Measurements from ENCODE around the gene CACTIN. TPM values are rescaled to one million over a fixed set of nuclear protein-coding genes. Genes with fewer than 3 reads are reported as not detected.

CACTIN gene
- total RNA-seq, 1 donor from 2014 or later, result 39.2 TPM

GRCh38 chr19:3628766-3629165, 2.2 kb upstream of the CACTIN start:
- intact Hi-C loops (cut with micrococcal nuclease), result loop anchor here (5.0 kb wide), 3 partner anchors 191 to 844 kb away; partner anchors contain the start of gene HDGFL2

DNA sequence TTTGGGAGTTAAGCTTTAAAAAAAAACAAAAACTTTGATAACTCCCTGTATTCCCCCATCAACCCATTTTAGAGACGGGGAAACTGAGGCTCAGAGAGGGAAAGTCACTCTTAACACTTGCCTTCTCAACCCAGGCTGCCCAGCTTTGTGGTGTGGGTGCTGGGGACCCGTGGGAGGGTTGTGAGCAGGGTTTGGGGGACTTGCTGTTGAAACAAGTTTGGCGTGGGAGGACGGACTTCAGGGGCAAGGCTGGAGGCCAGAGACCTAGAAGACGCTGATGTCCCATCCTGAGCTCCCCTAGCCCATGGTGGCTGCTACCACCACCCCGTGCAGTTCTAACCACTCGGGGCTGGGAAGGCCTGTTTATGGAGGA, 747 bp upstream of the CACTIN start:
- intact Hi-C loops (cut with micrococcal nuclease), result loop anchor here (1.0 to 5.0 kb wide), 10 partner anchors 55 to 845 kb away; partner anchors contain the start of genes FZR1, HDGFL2, HMG20B and MFSD12

GRCh38 chr19:3625996-3626472, 556 bp downstream of the CACTIN start:
- intact Hi-C loops (cut with micrococcal nuclease), result loop anchor here (2.0 to 5.0 kb wide), 5 partner anchors 119 to 846 kb away; partner anchors contain the start of genes FZR1 and HDGFL2

DNA sequence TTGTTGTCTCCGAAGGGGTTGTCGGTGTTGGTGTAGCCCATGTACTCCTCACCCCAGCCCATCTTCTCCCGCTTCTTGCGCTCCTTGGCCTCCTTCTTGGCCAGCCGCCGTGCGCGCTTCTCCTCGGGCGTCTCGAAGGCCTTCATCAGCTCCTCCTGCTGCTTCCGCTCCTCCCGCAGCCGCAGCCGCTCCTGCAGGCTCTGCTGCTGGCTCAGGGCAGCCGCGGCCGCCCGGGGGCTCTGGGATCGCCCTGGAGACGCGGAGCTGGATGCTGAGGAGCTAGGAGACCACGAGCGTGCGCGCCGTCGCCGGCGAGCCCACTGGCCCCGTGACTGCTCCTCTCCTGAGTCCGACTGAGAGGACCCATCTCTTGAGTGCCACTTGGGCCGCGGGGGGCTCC, 2.9 kb downstream of the CACTIN start:
- intact Hi-C loops (cut with micrococcal nuclease), result no loop called here

DNA sequence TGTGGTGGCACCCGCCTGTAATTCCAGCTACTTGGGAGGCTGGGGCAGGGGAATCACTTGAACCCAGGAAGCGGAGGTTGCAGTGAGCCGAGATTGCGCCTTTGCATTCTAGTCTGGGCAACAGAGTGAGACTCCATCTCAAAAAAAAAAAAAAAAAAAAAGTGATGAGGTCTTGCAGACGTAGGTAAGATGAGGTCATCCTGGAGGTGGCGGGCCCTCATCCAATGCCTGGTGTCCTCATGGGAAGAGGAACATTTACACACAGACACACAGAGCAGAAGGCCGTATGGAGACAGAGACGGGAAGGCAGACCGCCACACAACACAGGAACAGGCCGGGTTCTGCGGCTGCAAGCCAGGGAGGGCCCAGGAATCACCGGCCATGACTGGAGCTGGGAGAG, 4.4 kb downstream of the CACTIN start:
- intact Hi-C loops (cut with micrococcal nuclease), result no loop called here

DNA sequence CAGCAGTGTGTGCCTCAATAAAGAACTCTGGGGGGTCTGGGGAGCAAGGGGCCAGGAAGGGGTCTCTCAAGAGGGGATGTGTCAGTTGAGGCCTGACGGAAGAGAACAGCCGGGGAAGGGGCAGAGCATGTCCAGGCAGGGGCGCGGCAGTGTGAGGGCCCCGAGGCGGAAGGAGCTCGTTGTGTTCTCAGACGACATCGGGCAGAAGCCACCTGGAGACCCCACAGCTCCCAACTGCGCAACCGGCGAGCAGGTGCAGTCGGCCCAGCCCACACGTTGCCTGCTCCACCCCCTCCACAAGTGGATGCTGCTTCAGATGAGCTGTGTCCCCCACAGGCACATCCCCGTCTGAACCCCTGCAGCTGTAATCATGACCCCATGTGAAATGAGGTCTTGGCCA, 4.9 kb downstream of the CACTIN start:
- intact Hi-C loops (cut with micrococcal nuclease), result no loop called here

DNA sequence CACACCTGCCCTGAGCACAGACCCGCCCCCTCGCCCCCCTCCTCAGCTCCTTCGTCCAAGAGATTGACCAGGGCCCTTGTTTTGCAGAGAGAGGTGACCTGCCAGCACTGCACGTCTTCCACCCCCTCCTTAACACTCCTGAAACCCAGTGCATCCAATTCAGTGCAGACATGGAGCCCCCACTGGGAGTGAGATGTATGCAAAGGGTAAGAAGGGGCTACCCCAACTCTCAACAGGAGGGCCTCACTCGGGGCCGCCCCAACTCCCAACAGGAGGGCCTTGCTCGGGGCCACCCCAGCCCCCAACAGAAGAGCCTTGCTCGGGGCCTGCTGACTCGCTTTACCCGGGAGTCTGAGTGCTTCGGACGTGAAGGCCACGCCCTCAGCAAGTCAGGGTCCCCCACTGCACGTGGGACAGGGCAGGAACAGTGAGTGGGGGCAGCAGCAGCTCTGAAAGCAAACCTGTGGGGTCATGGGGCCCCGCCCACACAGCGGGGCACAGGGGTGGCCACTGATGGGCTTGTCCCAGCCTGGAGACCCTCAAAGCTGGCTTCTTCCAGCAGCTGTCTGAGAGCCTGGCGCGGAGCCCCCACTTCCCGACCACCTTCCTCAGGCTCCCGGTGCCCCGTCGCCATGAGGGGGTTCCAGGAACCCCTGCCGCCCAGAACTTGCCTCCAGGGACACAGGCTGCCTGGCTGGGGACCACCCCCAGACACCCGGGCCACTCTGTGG, 5.6 kb downstream of the CACTIN start:
- intact Hi-C loops (cut with micrococcal nuclease), result no loop called here

- intact Hi-C loops (cut with micrococcal nuclease), result no loop called here
Measured at GRCh38 chr19:3620145-3620816, 6.3 kb downstream of the CACTIN start.

- intact Hi-C loops (cut with micrococcal nuclease), result loop anchor here (2.0 kb wide), 1 partner anchor 75 kb away; no protein-coding TSS in a partner anchor
Measured at GRCh38 chr19:3619631-3620012, 7.0 kb downstream of the CACTIN start.

GRCh38 chr19:3618811-3619630, 7.6 kb downstream of the CACTIN start:
- intact Hi-C loops (cut with micrococcal nuclease), result loop anchor here (2.0 kb wide), 1 partner anchor 74 kb away; no protein-coding TSS in a partner anchor

GRCh38 chr19:3618144-3618810, 8.3 kb downstream of the CACTIN start:
- intact Hi-C loops (cut with micrococcal nuclease), result loop anchor here (2.0 kb wide), 1 partner anchor 73 kb away; no protein-coding TSS in a partner anchor

DNA sequence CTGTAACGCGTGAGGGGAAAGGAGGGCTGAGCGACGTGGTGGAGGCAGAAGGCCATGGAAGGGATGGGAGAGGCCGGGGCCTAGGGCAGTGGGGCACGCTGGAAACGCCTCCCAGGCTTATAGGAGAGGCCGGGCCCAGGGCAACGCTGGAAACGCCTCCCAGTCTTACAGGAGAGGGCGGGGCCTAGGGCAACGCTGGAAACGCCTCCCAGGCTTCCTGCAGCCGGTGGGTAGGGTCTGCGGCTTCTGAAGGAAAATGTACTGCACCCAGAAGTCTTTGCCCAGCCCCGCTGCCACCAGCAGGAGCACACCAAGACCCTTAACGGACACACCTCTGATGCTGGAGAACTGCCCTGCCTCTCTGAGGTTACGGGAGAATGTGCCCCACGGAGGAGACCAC, 9.1 kb downstream of the CACTIN start:
- intact Hi-C loops (cut with micrococcal nuclease), result no loop called here

- intact Hi-C loops (cut with micrococcal nuclease), result no loop called here
Measured at GRCh38 chr19:3615524-3616135, 11.0 kb downstream of the CACTIN start.

DNA sequence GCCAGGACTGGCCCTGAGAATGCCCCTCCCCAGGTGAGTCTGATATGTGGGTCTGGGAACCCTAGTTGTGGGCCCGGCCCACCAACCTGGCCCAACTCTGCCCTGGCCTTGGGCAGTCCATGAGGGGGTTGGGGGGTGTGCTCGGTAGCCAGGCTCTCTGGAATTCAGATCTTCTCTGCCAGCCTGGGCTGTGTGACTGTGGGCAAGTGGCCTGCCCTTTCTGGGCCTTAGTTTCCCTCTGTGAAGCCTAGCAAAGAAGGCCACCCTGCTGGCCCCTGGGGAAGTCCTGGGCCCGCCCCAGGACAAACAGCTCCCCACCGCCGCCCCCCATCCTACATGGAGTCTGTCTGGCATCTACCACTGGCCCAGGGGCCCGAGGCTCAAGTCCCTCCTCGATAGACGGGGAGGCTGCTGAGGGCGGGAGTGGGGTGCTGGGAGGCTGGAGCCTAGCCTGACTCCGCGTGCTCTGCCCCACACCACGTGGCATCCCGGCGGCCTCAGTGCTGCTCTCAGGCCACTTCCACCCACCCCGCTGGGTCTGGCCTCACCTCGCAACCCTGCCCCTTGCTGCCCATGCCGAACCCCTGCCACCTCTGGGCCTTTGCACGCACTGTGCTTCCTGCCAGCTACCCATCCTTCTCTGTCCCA, 11.6 kb downstream of the CACTIN start:
- intact Hi-C loops (cut with micrococcal nuclease), result no loop called here

DNA sequence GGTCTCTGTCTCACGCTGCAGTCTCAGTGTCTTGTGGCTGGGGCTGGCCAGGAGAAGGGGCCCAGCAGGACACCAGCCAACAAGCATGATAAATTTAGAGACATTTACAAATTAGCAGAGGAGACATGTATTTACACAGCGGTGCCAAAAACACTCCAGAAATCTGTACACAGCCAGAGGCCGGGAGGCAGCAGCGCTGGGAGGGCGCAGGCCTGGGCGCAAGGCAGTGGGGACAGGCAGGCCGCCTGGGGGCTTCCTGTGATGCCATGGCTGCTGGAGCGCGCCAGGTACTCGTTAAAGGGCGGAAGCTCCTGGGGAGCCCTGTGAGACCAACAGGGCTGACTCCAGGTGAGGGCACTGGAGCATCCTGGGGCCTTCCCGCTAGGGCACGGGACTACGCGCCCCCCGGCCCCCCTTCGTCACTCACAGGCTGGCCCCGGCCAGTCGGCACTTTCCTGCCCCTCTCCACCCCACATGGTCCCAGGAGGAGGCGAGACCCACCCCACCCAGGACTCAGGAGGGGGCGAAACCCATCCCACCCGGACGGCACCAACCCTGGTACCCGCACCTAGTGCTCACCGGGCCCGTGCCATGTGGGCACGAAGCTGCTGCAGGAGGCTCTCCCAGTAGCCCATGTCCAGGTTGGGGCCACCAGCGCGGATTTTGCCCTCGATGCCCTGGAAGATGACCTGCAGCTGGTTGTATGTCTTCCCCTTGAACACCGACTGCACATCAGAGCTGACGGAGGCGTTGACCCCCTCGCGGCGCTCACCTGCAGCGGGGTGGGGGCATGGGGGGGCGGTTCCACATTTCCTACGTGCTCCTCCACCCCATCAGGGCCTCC, 12.6 kb downstream of the CACTIN start:
- intact Hi-C loops (cut with micrococcal nuclease), result no loop called here

DNA sequence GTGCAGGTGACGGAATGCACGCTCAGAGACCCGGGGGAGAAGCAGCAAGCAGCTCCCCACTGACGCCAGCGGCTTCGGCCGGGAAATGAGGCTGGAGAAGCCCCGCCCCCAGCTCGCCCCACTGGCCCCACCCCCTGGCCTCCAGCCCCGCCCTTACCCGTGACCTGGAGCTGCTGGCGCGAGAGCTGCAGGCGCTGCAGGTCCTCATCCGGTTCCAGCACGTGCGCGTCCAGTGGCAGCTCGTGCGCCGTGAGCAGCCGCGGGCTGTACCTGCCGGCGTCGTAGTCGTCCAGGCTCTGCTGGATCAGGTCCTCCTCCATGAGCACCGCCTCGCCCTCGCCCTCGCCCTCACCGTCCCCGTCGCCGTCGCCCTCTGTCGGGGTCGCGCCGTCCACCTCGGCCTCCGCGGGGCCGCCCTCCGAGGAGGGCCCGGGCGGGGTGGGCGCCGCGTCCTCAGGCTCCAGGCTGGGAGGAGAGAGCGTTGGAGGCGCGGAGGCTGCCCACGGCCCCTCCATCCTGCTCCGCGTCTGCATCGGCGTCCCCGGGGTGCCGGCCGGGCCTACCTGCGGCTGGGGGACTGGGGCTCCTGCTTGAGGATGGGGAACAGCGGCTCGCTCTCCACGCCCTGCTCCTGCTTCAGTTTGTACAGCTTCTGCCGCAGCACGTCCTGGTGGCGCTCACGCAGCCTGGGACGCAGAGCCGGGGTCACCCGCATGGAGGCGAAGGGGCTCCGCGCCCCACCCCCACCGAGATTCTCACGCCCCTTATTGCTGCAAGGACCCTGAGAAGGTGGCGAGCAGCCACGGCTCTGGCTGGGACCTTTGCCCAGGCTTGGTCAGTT, 13.5 kb downstream of the CACTIN start:
- intact Hi-C loops (cut with micrococcal nuclease), result no loop called here

DNA sequence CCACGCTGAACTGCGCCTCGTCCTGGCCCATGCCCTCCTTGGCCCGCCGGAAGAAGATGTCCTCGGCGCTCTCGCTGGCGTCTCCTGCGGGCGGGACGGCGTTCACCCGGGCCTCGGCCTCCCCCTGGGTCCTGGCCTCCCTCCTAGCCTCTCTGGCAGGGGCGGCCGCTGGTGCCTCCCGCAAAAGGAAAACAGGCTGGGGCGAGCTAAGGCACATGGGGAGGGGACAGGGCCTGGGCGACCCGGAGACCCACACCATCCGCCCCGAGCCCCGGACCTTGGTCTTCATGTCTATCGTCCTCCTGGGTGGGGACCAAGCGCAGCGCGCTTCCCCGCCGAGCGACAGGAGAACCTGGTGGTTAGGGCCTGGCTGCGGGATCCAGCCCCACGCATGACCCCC, 14.3 kb downstream of the CACTIN start:
- intact Hi-C loops (cut with micrococcal nuclease), result no loop called here

- intact Hi-C loops (cut with micrococcal nuclease), result no loop called here
Measured at GRCh38 chr19:3611841-3612240, 14.7 kb downstream of the CACTIN start.

Measured in T-helper 1 cell treated with Interleukin-12 subunit alpha and Interleukin-12 subunit beta and Interleukin-4 antibody, amounts not matched to agents 30 ng/mL and 1 ng/mL, for 36 hours (primary cell).